GM10847 (cell line): ENCODE data around the gene RAVER1.

ENCODE experiments used
- POLR2A ChIP-seq: IDR thresholded peaks from 2 replicates; pipeline ENCODE4 v1.6.1; 2011; ENCODE audit not compliant: insufficient read length; ENCODE audit errors: extremely low read depth

RAVER1 gene

GRCh38 chr19:10332965-10333757, at the start of gene RAVER1:
TSS of gene RAVER1 (minus strand) at chr19:10333529. CDS start at chr19:10333507, 22 bp downstream.
- TF ChIP-seq POLR2A = peak; percentile 88

- TF ChIP-seq POLR2A = peak; percentile 71
These were observed 47.2 kb upstream of the RAVER1 start, which contains the start of gene TYK2 for GRCh38 chr19:10380313-10381102. TSS of gene TYK2 (minus strand) at chr19:10380572. CDS start at chr19:10378406, 2,166 bp downstream.

- no peak for TF ChIP-seq POLR2A
These were observed 46.6 kb upstream of the RAVER1 start for GRCh38 chr19:10379880-10380312.

GRCh38 chr19:10378124-10378523, 44.8 kb upstream of the RAVER1 start:
- TF ChIP-seq POLR2A = no peak

GRCh38 chr19:10374931-10375330, 41.6 kb upstream of the RAVER1 start:
- TF ChIP-seq POLR2A = no peak

- TF ChIP-seq POLR2A = no peak
These were observed 39.4 kb upstream of the RAVER1 start for GRCh38 chr19:10372690-10373089.

GRCh38 chr19:10368101-10368803, 34.9 kb upstream of the RAVER1 start:
- no peak for TF ChIP-seq POLR2A

GRCh38 chr19:10365518-10365917, 32.2 kb upstream of the RAVER1 start:
- TF ChIP-seq POLR2A = no peak

GRCh38 chr19:10364644-10365043, 31.3 kb upstream of the RAVER1 start:
- TF ChIP-seq POLR2A = no peak

- no peak for TF ChIP-seq POLR2A
These were observed 30.5 kb upstream of the RAVER1 start for GRCh38 chr19:10363789-10364281.

GRCh38 chr19:10362259-10362658, 28.9 kb upstream of the RAVER1 start:
- TF ChIP-seq POLR2A = no peak

GRCh38 chr19:10361569-10362011, 28.3 kb upstream of the RAVER1 start:
- TF ChIP-seq POLR2A = no peak

GRCh38 chr19:10356431-10356830, 23.1 kb upstream of the RAVER1 start:
- no peak for TF ChIP-seq POLR2A

GRCh38 chr19:10353793-10354391, 20.6 kb upstream of the RAVER1 start:
- TF ChIP-seq POLR2A = no peak
